HG03039 (cell line): ENCODE results near the gene LBH.

Experiments
- ATAC-seq: cut with Tn5 transposase; IDR thresholded peaks from one replicate; pipeline ENCODE4 v1.9.1; 2021; ENCODE audit warnings: mild to moderate bottlenecking, moderate library complexity; ENCODE audit not compliant: unreplicated experiment

LBH gene

DNA sequence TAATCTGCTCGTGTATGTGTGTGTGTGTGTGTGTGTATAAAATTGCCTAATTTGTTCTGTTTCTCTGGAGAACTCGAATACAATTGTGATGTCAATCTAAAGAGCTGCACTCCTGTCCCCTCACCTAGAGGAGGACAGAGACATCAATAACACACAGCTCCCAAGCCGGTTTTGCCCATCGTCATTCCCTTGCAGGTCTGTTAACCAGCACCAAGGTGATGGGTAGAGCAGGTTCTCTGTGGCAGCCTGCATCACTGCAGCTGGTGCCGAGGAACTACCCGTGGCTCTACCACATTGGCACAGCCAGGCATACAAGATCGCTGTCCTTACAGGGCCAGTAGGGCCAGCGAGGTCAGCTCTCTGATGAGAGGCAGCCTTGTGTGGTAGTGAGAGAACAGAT is 41.0 kb downstream of the LBH start:
- no peak for ATAC-seq

DNA sequence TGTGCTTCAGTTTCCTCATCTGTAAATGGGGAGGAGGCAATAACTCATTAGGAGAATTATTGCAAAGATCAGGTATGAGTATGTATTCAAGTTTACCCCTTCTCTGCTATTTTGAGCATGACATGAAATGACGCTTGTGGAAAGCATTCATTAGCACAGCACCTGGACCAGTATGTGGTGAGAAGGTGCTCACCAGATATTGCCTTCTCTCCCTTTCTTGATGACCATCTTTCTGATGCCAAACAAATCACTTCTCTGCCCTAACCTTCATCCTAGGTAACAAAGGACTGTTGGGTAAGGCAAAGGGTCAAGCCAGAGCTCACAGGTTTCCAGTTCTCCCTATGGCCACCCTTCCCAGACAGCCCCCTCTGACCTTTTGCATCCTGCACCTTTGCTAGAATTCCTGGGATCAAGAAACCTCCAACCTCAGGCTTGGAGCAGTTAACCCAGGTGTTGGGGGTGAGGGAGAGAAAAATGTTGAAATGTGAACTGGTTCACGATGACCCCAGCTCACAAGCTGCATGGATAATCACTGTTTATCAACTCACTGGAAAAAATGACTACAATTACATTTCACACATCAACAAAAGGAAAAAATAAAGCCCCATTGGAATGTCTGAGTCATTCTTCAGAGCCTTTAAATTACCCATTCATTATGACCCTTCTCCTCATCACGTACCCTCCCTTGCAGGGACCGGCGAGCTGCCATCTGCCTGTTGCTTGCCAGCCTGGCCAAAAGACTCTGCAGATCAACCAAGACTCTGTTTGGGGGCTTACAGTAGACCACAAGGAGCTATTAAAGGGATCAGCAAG is 41.6 kb downstream of the LBH start:
- ATAC-seq: no peak

- no peak for ATAC-seq
These were observed 42.2 kb downstream of the LBH start for GRCh38 chr2:30273574-30273929.

- ATAC-seq: no peak
These were observed 43.9 kb downstream of the LBH start for GRCh38 chr2:30275256-30275655.

GRCh38 chr2:30276455-30276911 is 45.1 kb downstream of the LBH start:
- no peak for ATAC-seq

GRCh38 chr2:30277582-30277981 is 46.2 kb downstream of the LBH start:
- no peak for ATAC-seq

- ATAC-seq: no peak
These were observed 47.1 kb downstream of the LBH start for GRCh38 chr2:30278419-30278818.

- ATAC-seq: no peak
These were observed 49.5 kb downstream of the LBH start for GRCh38 chr2:30280596-30281434.

DNA sequence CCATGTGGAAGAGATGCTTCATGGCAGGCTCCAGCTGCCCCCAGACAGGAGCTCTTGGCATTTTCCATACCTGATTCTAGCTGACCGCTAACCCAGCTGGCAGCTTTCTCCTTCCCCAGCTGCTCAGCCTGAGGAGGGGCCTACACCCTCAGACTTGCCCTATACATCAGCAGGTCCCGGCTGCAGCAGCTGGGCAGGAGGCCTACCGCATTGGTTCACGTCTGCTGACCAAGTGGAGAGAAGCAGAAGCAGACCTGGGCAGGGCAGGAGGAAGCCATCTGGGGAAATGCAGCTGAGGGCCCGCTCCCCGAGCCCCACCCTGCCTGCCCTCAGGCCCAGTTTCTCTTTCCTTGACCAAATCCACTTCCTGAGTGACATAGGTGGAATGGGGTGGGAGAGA is 50.7 kb downstream of the LBH start:
- ATAC-seq: no peak

- ATAC-seq: no peak
These were observed 51.4 kb downstream of the LBH start for GRCh38 chr2:30282721-30283120.

DNA sequence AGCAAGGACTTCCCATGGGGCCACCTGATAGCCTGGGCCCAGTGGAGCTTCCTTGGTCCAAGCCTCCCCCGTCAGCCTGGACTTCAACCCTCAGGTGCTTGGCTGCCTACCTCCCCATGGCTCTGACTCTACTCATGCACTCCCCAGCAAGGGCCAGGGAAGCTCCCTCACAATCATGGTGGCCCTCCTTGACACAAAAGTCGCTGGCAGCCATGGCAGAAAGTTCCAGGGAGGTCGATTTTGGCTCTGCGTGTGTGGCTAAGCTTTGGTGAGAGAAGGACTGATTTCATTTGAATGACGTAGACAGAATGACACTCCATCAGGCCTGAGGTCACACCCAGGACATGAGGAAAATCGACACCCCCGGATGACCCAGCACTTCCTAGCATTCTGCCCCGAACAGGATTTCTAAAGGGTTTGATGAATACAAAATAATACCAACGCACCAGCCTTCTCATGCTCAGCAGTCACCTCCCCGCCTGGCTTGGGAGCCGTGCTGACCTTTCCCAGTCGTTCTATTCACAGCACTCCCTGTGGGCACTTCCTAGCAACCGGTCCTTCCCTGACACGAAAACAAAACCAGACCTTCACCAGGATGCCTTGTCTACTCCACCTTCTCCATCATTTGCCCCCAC is 52.7 kb downstream of the LBH start:
- no peak for ATAC-seq

DNA sequence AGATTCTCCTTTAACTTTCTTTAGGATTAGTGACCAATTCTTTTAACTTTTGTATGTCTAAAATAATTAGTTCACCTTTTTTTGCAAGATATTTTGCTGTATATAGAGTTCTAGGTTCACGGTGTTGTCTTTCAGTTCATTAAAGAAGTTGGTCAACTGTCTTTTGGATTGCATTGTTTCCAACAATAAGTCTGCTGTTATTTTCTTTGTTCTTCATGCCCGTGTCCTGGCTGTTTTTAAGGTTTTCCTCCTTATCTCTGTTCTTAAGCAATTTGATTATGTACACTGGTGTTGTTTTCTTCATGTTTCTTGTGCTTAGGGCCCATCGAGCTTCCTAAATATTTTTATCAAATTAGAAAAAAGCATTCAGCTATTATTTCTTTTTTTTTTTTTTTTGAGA is 54.4 kb downstream of the LBH start:
- ATAC-seq: no peak

GRCh38 chr2:30287190-30287840 is 56.0 kb downstream of the LBH start:
- ATAC-seq: no peak

DNA sequence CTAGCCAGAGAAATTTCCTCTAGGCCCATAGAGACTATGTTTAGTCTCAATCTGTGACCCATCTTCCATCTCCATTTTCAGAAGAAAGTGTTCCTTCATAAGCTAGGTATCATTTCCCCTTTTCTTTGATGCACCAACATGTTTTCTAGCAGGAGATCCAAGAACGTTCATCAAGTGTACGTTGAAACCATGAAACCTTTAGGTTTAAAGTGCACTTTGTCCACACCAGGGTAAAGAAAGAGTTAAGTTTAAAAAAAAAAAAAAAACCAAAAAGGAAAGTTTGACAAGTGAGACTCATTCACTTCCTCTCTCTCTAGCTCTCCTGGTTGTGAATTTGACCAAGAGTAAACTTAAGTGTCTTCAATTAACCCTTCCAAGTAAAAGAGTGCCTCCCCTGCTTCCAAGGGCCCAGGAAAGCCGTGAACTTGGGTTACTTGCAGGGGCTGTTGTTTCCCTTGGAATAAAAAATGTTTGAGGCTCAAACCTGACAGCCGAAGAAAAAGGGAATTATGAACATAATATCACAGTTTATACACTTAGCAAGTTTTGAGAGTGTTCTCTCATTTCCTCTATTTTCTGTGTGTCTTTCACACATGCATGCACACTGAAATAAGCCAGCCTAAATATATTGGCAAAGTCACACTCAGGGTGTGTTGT is 56.7 kb downstream of the LBH start:
- ATAC-seq: no peak

- no peak for ATAC-seq
These were observed 57.2 kb downstream of the LBH start for GRCh38 chr2:30288561-30288960.

- ATAC-seq: no peak
These were observed 62.1 kb downstream of the LBH start for GRCh38 chr2:30293303-30293921.

- ATAC-seq: no peak
These were observed 62.8 kb downstream of the LBH start for GRCh38 chr2:30294133-30294532.

DNA sequence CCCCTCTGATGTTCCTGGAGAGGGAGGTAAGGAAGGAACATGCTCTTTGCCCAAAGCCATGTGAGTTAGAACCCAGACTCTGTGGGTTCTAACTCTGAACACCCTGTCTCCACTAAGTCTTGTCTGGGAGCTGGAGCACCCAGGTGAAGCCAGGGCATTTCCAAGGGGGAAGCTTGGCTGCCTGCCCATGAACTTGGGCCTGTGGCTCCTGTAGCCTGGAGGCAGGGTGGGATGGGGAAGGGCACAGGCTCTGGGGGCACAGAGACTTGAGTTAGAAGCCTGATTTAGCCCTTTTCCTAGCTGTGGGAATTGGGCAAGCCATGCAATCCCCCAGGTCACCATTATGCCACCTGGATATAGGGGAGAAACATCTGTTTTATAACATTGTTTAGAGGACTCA is 65.2 kb downstream of the LBH start:
- ATAC-seq: no peak

DNA sequence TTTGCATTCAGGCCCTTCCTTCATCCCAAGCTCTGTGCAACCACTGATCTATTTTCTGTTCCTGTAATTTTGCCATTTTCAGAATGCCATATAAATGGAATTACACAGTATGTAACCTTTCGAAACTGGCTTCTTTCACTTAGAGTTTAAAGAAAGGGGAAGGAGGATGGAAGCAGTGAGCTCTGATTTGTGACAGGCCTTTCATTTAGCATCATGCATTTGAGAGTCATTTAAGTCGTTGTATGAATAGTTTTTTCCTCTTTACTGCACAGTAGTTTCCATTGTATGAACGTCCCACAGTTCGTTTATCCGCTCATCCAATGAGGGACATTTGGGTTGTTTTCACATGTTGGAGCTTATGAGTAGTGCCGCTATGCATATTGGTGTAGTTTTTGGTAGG is 67.0 kb downstream of the LBH start:
- ATAC-seq: no peak

DNA sequence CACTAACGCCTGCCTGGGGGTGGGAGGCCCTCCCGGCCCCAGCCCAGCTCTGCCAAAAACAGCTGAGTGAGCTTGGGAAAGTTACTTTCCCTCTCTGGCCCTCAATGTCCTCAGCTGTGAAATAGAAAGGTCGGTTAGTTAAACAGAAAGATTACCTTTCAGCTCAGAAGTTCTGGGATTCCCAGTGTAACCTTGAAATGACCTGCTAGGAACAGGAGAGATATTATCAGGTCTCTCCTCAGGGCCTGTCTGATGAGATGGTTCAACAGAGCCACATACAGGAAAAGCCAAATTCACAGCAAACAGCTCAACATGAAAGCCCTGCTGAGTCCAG is 68.8 kb downstream of the LBH start:
- no peak for ATAC-seq
